Hematopoietic multipotent progenitor cell treated with erythropoietin and hydrocortisone succinate and interleukin-3 and kit ligand, for 17 days (in vitro differentiated cells): ENCODE results near the gene STK36.

Source experiments
- DNase-seq: peaks from one replicate; pipeline ENCODE4 v3.0.0-alpha.2; 2015; ENCODE audit warnings: low spot score

Gene STK36

DNA sequence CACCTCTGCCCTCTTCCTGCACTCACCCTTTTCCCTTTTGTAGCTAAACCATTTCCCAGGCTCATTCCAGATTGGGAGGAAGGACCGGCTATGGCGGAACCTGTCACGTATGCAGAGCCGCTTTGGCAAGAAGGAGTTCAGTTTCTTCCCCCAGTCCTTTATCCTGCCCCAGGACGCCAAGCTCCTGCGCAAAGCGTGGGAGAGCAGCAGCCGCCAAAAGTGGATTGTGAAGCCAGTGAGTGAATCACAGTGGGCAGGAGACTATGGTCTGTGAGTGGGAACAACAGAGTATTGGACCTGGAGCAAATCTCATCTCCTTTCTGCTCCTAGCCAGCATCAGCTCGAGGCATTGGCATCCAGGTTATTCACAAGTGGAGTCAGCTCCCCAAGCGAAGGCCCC is 75.1 kb downstream of the STK36 start:
- no peak for DNase-seq

DNA sequence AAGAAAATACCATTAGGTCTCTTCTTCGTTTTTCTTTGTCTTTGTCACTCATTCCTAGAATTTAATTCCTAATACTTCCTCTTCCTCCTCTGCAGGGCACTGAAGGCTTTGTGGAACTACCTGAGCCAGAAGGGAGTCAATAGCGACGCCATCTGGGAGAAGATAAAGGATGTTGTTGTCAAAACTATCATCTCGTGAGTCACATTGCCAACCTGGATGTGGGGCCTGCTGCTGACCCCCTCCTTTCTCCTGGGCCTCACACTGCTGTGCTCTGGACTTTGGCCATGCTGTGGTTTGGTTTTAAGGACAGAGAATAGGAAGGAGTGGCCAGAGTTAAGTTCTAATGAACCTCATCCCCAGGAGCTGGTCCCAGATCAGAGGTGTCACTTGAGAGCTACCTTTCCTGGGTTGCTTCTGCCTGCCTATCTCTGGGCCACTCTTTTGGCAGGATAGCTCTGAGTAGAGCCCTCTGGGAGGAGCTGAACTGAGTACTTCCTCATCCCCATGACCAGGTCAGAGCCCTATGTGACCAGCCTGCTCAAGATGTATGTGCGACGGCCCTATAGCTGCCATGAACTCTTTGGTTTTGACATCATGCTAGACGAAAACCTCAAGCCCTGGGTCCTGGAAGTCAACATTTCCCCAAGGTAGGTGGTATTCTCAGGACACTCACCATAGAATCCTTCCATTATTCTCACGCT is 77.0 kb downstream of the STK36 start:
- DNase-seq, result no peak
